Hepatocyte (in vitro differentiated cells): ENCODE data around the gene ALX4.

Source experiments
- CTCF ChIP-seq: fragments of 200-600 bp; sonication (generic); IDR thresholded peaks from 2 replicates; pipeline ENCODE4 v1.5.1; 2016; ENCODE audit warnings: antibody characterized with exemption, mild to moderate bottlenecking; ENCODE audit not compliant: poor library complexity
- EZH2 ChIP-seq: fragments of 200-600 bp; sonication (generic); IDR thresholded peaks from 2 replicates; pipeline ENCODE4 v1.6.1; 2016; ENCODE audit warnings: antibody characterized with exemption, mild to moderate bottlenecking, borderline replicate concordance
- EZH2phosphoT487 ChIP-seq: fragments of 200-600 bp; sonication (generic); IDR thresholded peaks from one replicate; pipeline ENCODE4 v1.6.1; 2018; ENCODE audit warnings: antibody characterized with exemption, mild to moderate bottlenecking, low read depth, moderate library complexity; ENCODE audit not compliant: unreplicated experiment, severe bottlenecking

- TF ChIP-seq CTCF: no peak
- TF ChIP-seq EZH2: no peak
- TF ChIP-seq EZH2phosphoT487: no peak
Measured at GRCh38 chr11:44356351-44356750, 46.4 kb upstream of the ALX4 start.
